Measurements from ENCODE around the gene ADAMTS16.
"Not testable (repeated sequence)": the region's sequence is repeated elsewhere in the genome, so short reads cannot be mapped to it uniquely, and the experiment has no call there.

Gene ADAMTS16, protein sequence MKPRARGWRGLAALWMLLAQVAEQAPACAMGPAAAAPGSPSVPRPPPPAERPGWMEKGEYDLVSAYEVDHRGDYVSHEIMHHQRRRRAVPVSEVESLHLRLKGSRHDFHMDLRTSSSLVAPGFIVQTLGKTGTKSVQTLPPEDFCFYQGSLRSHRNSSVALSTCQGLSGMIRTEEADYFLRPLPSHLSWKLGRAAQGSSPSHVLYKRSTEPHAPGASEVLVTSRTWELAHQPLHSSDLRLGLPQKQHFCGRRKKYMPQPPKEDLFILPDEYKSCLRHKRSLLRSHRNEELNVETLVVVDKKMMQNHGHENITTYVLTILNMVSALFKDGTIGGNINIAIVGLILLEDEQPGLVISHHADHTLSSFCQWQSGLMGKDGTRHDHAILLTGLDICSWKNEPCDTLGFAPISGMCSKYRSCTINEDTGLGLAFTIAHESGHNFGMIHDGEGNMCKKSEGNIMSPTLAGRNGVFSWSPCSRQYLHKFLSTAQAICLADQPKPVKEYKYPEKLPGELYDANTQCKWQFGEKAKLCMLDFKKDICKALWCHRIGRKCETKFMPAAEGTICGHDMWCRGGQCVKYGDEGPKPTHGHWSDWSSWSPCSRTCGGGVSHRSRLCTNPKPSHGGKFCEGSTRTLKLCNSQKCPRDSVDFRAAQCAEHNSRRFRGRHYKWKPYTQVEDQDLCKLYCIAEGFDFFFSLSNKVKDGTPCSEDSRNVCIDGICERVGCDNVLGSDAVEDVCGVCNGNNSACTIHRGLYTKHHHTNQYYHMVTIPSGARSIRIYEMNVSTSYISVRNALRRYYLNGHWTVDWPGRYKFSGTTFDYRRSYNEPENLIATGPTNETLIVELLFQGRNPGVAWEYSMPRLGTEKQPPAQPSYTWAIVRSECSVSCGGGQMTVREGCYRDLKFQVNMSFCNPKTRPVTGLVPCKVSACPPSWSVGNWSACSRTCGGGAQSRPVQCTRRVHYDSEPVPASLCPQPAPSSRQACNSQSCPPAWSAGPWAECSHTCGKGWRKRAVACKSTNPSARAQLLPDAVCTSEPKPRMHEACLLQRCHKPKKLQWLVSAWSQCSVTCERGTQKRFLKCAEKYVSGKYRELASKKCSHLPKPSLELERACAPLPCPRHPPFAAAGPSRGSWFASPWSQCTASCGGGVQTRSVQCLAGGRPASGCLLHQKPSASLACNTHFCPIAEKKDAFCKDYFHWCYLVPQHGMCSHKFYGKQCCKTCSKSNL

DNA sequence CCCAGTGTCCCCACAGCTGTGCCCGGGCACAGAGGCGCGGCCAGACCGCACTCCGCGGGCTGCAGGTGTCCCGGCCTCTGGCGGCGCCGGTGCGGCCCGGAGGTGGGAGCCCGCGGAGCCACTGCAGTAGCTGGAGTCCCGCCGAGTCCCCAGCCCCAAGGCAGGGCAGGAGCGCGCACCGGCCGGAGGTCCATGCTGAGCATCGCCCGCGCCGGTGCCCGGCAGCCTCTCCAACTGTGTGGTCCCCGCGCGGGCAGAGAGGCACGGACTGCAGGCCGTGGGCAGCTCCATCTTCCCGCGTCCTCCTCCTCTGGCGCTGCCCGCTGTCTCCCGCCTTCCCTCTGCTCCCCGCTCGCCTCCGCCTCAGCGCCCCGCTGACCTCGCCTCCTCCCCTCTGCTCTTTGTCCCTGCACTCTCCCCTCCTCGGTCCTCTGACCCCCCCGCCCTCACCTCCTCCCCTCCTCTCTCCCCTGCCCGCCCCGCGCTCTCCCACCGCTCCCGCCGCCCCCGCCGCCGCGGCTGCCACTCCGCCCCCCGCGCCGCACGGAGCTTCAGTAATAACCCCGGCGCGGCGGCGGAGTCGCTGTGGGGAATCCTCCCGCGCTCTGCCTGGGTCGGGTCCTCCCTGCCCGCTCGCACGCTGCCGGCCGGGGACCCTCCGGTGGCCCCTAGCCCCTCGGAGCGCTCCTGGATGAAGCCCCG is at the start of gene ADAMTS16:
ADAMTS16 (plus strand) TSS at position 554 of the 702 bp plus-strand sequence; CDS start at position 692, 138 bp downstream.
- DNase-seq (ENCODE audit: low read depth in 2 of 2), result no peak

DNA sequence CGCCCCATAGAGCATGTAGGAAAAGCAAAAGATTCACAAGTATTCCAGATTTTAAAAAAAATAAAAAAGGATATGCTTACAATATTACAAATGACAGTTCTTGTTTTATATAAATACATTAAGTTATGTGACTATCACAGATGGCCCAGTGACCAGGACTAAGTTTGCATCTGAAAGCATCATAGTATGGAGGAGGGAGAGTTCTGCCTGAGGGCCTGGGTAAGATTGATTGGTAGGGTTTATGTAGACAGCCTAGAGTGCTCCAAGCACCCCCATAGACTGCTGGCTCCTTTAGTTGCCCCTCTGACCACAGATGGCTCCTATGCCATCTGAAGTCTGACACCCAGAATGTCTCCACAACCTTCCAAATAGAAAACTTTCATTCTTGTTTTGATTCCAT is 48.0 kb upstream of the ADAMTS16 start:
- DNase-seq (ENCODE audit: low read depth in 2 of 2), result no peak

DNA sequence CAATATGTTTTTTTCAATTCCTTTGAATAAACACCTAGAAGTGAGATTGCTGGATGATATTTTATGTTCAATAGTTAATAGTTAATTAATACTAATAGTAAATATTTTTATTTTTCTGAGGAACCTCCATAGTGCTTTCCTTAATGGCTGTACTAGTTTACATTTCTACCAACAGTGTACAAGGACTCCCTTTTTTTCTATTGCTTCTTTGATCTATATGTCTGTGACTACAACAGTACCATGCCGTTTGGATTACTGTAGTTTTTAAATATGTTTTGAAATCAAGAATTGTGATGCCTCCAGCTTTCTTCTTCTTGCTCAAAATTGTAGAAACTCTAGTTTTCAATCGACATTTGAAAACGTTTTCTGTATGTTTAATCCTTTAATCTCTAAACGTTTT is 39.5 kb upstream of the ADAMTS16 start:
- no peak for DNase-seq (ENCODE audit: low read depth in 2 of 2)

- DNase-seq (ENCODE audit: low read depth in 2 of 2), result no peak
These were observed 38.5 kb upstream of the ADAMTS16 start for GRCh38 chr5:5101676-5102075.

GRCh38 chr5:5103245-5103644 is 36.9 kb upstream of the ADAMTS16 start:
- no peak for DNase-seq (ENCODE audit: low read depth in 2 of 2)

DNA sequence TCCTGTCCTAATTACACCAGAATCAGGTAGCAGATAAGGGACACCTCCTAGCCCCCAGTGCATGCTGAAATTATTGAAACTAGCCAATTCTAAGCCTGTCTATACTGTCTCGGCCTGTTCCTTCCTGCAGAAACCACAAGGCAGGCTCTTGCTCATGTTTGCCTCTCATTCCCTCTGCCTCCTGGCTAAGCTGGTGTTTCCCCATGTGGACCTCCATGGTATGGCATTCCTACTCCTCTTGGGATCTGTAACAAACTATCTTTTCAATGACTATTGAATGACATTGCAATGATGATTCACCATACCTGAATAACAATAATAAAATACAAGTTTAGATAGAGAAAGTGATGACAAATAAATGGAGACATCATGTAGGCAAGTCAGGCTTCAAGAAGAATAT is 35.6 kb upstream of the ADAMTS16 start:
- DNase-seq (ENCODE audit: low read depth in 2 of 2), result no peak

GRCh38 chr5:5105531-5105930 is 34.6 kb upstream of the ADAMTS16 start:
- no peak for DNase-seq (ENCODE audit: low read depth in 2 of 2)

DNA sequence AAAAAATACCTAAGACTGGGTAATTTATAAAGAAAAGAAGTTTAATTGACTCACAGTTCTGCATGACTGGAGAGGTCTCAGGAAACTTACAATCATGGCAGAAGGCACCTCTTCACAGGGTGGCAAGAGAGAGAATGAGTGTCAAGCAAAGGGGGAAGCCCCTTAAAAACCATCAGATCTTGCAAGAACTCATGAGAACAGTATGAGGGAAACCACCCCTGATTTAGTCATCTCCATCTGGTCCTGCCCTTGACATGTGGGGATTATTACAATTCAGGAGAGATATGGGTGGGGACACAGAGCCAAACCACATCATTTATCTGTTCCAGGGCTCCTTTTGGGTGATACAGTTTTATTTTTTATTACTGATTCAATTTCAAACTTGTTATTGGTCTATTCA is 23.2 kb upstream of the ADAMTS16 start:
- DNase-seq (ENCODE audit: low read depth in 2 of 2), result no peak

- DNase-seq (ENCODE audit: low read depth in 2 of 2), result no peak
These were observed 17.4 kb upstream of the ADAMTS16 start for GRCh38 chr5:5122776-5123175.

DNA sequence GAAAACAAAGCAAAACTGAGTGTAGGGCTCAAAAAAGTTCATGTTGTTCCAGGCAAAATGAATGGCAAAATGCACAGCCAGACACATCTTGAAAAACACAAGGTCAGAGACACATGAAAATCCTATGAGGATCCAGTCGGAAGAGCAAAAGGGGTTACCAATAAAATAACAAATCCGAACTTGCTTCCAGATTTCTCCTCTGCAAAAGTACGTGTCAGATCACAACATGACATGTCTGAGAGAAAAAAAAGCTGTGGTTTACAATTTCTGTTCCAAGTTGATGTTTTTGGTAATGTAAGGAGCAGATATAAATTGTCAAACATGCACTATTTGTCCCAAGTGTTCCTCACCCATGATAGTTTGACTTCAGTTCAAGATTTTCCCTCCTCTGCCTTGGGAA is 15.9 kb upstream of the ADAMTS16 start:
- no peak for DNase-seq (ENCODE audit: low read depth in 2 of 2)

GRCh38 chr5:5126444-5126843 is 13.7 kb upstream of the ADAMTS16 start:
- DNase-seq (ENCODE audit: low read depth in 2 of 2), result no peak

DNA sequence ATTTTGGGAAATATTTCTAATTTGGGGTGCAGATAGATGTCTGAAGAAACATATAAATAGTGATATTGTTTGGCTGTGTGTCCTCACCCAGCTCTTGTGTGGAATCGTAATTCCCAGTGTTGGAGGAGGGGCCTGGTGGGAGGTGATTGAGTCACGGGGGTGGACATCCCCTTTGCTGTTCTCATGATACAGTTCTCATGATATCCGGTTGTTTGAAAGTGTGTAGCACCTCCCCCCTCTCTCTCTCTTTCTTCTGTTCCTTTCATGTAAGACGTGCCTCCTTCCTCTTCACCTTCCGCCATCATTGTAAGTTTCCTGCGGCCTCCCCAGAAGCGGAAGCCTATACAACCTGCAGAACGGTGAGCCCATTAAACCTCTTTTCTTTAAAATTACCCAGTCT is 11.4 kb upstream of the ADAMTS16 start:
- DNase-seq (ENCODE audit: low read depth in 2 of 2), result no peak

DNA sequence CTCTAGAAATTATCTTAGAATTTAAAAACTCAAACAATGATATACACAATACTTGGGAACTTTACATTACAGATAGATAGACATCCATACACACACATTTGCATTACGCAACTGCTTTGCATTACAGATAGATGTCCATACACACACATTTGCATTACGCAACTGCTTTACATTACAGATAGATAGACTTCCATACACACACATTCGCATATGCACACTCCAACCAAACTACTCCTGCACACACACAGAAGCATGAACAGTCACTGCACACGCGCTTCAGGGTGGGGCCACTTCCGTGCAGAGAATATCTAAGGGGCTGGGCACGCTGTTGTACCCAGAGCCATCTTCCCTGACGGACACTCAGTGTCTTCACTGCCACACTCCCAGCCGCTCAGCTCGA is 7.9 kb upstream of the ADAMTS16 start:
- DNase-seq (ENCODE audit: low read depth in 2 of 2), result no peak

GRCh38 chr5:5132693-5133295 is 7.3 kb upstream of the ADAMTS16 start:
- DNase-seq (ENCODE audit: low read depth in 2 of 2), result no peak

DNA sequence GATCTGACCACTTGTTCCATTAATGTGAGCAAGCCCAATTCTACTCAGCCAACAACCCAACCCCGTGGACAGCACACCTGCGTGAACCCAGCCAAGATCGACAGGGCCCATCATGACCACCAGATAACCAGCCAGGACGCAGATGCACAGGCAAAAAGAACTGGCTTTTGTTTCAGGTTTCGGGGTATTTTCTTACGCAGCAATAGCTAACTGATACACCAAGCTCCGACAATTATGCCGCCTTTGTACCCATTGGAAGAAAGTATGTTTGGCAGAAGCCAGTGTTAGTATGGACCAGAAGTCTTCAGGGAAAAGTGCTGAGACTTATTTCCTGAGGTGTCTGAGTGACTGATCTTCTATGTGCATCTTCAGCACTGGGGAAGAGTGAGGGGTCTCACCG is 6.0 kb upstream of the ADAMTS16 start:
- DNase-seq (ENCODE audit: low read depth in 2 of 2), result no peak

DNA sequence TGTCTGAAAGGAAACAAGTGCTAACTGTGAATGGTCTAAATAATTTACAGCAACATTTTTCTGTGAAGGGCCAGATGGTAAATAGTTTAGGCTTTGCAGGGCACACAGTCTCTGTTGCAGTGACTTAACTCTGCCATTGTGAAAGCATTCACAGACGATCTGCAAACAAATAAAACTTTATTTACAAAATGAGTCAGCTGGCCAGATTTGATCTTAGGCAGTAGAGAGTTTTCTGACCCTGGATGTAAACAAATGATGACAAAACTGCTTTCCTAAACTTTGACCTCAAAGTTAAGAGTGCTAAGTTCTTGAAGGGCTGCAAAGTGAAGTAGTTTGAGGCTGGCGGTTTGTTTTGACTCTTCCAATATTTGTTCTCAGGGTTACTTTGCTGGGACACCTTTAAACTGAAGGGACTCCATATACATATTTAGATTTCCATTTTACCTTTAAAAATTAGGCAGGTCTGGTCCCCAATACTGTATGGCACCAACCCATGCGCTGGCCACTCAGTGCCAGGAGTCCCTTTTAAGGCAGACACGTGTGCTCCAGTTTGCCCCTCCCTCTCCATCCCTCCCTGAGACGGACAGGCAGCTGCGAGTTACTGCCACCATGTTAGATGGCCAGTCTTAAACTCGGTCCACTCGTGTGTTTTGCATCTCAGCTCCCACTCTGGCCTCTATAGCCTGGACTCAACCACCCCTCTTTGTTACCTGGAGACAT is 4.0 kb upstream of the ADAMTS16 start:
- DNase-seq (ENCODE audit: low read depth in 2 of 2), result no peak

GRCh38 chr5:5137851-5138250 is 2.3 kb upstream of the ADAMTS16 start:
- DNase-seq (ENCODE audit: low read depth in 2 of 2), result not testable (repeated sequence)

- DNase-seq (ENCODE audit: low read depth in 2 of 2), result no peak
These were observed 774 bp upstream of the ADAMTS16 start for GRCh38 chr5:5139336-5139776.

DNA sequence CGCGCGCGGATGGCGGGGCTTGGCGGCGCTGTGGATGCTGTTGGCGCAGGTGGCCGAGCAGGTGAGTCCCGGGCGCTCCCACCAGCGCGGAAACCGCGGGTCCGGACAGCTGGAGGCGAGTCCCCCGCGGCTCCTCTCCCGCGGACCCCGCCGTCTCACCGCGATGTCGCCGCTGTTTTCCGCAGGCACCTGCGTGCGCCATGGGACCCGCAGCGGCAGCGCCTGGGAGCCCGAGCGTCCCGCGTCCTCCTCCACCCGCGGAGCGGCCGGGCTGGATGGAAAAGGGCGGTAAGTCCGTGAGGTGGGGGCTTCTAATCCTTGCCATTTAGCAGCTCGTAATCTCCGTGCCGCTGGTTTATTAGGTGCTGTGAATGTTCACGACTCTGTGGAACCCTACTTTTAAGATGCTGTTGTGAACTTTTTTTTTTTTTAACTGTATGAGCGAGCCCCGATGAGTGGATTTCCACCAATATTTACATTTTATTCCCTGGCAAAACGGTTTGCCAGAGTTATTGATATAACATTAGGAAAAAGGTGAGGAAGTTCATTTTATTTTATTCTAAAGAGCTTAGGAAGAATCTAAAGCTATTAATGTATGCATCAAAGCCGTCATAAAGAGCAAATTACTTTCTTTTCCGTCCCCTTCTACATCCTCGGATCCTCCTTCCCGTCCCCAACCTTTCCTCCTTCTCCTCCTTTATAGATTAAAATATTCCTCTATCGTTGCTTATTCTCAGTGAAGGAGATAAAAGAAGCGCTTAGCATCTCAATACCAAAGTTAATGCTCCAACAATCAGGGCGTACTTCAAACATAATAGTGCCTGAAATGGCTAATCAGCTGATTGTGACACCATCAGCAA is 579 bp downstream of the ADAMTS16 start:
- DNase-seq (ENCODE audit: low read depth in 2 of 2), result no peak

DNA sequence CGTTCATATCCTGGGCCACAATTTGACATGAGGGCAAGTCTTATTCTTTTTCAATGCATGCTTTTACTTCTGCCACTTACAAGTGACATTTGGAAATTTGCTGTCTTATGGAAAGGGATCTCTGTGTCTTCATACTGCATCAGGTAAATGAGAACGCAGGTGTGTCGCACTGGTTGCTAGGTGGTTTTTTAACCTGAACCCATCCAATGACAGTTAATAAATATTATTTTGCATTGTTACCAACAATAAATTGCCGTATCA is 1.1 kb downstream of the ADAMTS16 start:
- no peak for DNase-seq (ENCODE audit: low read depth in 2 of 2)
